Epidermal melanocyte (primary cell): Measurements from ENCODE around the gene UBE2G1.

Source experiments
- DNase-seq: peaks from one replicate; pipeline ENCODE4 v3.0.0; 2011; ENCODE audit warnings: low spot score; ENCODE audit not compliant: insufficient read length

UBE2G1 gene

GRCh38 chr17:4334776-4335584 is 31.5 kb downstream of the UBE2G1 start:
- DNase-seq, result no peak

GRCh38 chr17:4334332-4334731 is 32.1 kb downstream of the UBE2G1 start:
- DNase-seq, result no peak

- no peak for DNase-seq
Measured at GRCh38 chr17:4333041-4333440, 33.4 kb downstream of the UBE2G1 start.

GRCh38 chr17:4332296-4332970 is 34.0 kb downstream of the UBE2G1 start:
- DNase-seq, result no peak

- DNase-seq, result no peak
Measured at GRCh38 chr17:4331614-4332013, 34.9 kb downstream of the UBE2G1 start.

GRCh38 chr17:4329838-4330237 is 36.6 kb downstream of the UBE2G1 start:
- no peak for DNase-seq

- no peak for DNase-seq
Measured at GRCh38 chr17:4327606-4328005, 38.9 kb downstream of the UBE2G1 start.

- no peak for DNase-seq
Measured at GRCh38 chr17:4326608-4327007, 39.9 kb downstream of the UBE2G1 start.

GRCh38 chr17:4326112-4326511 is 40.4 kb downstream of the UBE2G1 start:
- DNase-seq, result no peak

GRCh38 chr17:4324463-4324862 is 42.0 kb downstream of the UBE2G1 start:
- no peak for DNase-seq

- DNase-seq, result no peak
Measured at GRCh38 chr17:4319221-4319620, 47.3 kb downstream of the UBE2G1 start.

- no peak for DNase-seq
Measured at GRCh38 chr17:4318596-4318995, 47.9 kb downstream of the UBE2G1 start.

- no peak for DNase-seq
Measured at GRCh38 chr17:4318186-4318585, 48.3 kb downstream of the UBE2G1 start.

- no peak for DNase-seq
Measured at GRCh38 chr17:4317610-4318009, 48.9 kb downstream of the UBE2G1 start.

- no peak for DNase-seq
Measured at GRCh38 chr17:4316648-4317047, 49.8 kb downstream of the UBE2G1 start.

GRCh38 chr17:4314618-4315017 is 51.9 kb downstream of the UBE2G1 start:
- DNase-seq, result no peak

- DNase-seq, result no peak
Measured at GRCh38 chr17:4314179-4314578, 52.3 kb downstream of the UBE2G1 start.

GRCh38 chr17:4313221-4314114 is 53.0 kb downstream of the UBE2G1 start:
- no peak for DNase-seq

GRCh38 chr17:4310354-4311060 is 56.0 kb downstream of the UBE2G1 start:
- DNase-seq, result no peak

GRCh38 chr17:4309897-4310296 is 56.6 kb downstream of the UBE2G1 start:
- no peak for DNase-seq
